DND-41 (cell line): ENCODE results near the gene SRCAP.

Experiments used
- CTCF ChIP-seq: IDR thresholded peaks from 2 replicates; pipeline ENCODE4 v1.5.1; 2012; ENCODE audit warnings: borderline replicate concordance, low read length, moderate library complexity, mild to moderate bottlenecking; ENCODE audit not compliant: poor library complexity, severe bottlenecking; ENCODE audit errors: extremely low read depth
- EZH2 ChIP-seq: IDR thresholded peaks from 3 replicates; pipeline ENCODE4 v1.6.1; 2012; ENCODE audit warnings: borderline replicate concordance, low read depth, mild to moderate bottlenecking, moderate library complexity, low read length, inconsistent platforms; ENCODE audit not compliant: severe bottlenecking

GRCh38 chr16:30766206-30766932, 67.4 kb downstream of the SRCAP start:
- TF ChIP-seq CTCF (no peak), EZH2 (no peak)
